GM12865 (cell line): ENCODE results near the gene ZMAT2.
"Not testable (repeated sequence)": the region's sequence is repeated elsewhere in the genome, so short reads cannot be mapped to it uniquely, and the experiment has no call there.

Experiments
- DNase-seq: peaks from one replicate; pipeline ENCODE4 v3.0.0; 2010; ENCODE audit warnings: low read depth
- H3K4me3 ChIP-seq: 2 replicates; pipeline ENCODE4 v1.5.1; 2011; ENCODE audit warnings: mild to moderate bottlenecking, low read depth, low read length, control low read depth
- TF ChIP-seq, protein P1 (sequence below): IDR thresholded peaks from 2 replicates; pipeline ENCODE4 v1.5.1; 2011; ENCODE audit warnings: low read length, control low read depth, low read depth, inconsistent platforms; ENCODE audit not compliant: insufficient read depth; ENCODE audit errors: missing control alignments

ZMAT2 gene

DNA sequence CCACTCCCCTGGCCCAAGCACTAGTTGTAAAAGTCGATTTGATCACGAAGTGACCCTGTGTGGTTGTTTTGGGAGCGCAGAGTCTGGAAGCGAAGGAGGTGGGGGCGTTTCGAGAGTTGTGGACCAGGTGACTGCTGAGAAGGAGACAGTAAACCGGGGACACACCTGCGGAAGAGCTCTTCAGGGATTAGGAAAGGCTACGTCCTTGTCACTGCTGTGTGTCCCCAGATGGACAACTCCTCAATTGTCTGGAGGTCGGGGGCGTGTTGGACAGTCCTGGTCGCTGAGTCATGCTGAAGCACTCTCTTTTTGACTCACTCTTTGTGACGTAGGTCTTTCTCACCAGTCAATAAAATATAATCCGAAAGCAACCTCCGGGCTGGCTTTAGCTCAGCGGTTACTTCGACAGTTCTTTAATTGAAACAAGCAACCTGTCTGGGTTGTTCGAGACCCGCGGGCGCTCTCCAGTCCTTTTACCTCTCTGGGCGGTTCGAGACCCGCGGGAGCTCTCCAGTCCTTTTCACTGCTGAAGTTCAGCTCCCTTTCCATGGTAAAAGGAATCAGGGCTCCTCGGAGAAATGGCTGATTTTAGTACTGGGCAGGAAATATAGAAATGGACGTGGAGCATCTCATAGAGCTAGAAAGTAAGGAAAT lies 10.8 kb downstream of the ZMAT2 start:
- TF ChIP-seq, protein P1, sequence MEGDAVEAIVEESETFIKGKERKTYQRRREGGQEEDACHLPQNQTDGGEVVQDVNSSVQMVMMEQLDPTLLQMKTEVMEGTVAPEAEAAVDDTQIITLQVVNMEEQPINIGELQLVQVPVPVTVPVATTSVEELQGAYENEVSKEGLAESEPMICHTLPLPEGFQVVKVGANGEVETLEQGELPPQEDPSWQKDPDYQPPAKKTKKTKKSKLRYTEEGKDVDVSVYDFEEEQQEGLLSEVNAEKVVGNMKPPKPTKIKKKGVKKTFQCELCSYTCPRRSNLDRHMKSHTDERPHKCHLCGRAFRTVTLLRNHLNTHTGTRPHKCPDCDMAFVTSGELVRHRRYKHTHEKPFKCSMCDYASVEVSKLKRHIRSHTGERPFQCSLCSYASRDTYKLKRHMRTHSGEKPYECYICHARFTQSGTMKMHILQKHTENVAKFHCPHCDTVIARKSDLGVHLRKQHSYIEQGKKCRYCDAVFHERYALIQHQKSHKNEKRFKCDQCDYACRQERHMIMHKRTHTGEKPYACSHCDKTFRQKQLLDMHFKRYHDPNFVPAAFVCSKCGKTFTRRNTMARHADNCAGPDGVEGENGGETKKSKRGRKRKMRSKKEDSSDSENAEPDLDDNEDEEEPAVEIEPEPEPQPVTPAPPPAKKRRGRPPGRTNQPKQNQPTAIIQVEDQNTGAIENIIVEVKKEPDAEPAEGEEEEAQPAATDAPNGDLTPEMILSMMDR: no peak
- H3K4me3 ChIP-seq: peak overlapping the region; percentile 89
- DNase-seq: peak; percentile 97

DNA sequence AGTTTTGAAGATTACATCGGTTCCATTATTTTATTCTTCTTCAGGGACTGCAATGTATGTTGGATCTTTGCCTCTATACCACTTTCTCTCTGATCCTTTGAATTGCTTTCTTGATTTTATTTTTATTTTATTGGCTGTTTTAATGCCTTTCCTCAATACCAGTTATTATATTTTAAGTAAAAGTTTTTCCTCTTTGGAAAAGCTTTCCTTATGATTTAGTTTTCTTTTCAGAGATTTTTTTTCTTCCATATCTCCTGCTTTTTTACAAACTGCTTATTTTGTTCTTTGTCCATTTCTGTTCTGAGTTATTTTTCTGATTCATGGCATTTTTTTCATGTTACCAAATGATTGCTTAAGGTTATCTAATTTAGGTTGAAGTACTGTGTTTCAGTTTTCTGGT lies 11.5 kb downstream of the ZMAT2 start:
- TF ChIP-seq, protein P1: no peak
- DNase-seq: no peak
- no peak overlapping the region for H3K4me3 ChIP-seq

DNA sequence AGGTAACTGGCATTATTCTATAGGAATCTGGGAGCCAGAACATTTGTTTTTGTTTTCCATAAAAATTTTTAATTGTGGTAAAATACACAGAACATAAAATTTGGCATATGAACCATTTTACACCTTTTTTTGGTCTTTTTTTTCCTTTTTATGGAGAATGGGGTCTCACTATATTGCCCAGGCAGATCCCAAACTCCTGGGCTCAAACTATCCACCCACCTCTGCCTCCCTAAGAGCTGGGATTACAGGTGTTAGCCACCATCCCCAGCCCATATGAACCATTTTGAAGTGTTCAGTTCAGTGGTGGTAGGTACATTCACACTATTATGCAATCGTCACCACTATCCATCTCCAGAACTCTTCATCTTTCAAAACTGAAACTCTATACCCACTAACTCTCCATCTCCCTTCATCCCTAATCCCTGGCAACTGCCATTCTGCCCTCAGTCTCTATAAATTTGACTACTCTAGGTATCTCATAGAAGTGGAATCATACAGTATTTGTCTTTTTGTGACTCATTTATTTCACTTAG lies 13.4 kb downstream of the ZMAT2 start:
- TF ChIP-seq, protein P1: no peak
- DNase-seq: no peak
- H3K4me3 ChIP-seq: no peak overlapping the region

DNA sequence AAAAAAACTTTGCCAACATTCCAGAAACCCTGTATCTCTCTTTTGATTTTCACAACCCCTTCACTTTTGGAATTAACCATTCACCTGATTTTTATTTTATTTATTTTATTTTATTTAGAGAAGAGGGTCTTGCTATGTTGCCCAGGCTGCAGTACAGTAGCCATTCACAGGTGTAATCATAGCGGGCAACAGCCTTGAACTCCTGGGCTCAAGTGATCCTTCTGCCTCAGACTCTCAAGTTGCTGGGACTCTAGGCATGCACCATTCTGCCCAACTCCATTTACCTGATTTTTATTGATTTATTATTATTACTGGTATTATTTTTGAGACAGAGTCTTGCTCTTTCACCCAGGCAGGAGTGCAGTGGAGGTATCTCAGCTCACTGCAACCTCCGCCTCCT lies 16.0 kb downstream of the ZMAT2 start:
- not testable (repeated sequence) for DNase-seq, H3K4me3 ChIP-seq

DNA sequence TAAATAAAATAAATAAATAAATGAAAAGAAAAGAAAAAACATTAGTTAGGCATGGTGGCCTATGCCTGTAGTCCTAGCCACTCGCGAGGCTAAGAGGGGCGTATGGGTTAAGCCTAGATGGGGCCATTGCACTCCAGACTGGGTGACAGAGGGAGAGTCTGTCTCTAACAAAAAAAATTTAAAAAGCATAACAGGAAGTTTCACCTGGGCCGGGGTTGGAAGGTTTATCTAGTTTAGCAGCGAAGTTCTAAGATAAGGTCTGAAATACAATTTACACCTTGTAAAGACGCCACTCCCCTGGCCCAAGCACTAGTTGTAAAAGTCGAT lies 18.0 kb downstream of the ZMAT2 start:
- no peak for DNase-seq
- TF ChIP-seq, protein P1: no peak
- no peak overlapping the region for H3K4me3 ChIP-seq

DNA sequence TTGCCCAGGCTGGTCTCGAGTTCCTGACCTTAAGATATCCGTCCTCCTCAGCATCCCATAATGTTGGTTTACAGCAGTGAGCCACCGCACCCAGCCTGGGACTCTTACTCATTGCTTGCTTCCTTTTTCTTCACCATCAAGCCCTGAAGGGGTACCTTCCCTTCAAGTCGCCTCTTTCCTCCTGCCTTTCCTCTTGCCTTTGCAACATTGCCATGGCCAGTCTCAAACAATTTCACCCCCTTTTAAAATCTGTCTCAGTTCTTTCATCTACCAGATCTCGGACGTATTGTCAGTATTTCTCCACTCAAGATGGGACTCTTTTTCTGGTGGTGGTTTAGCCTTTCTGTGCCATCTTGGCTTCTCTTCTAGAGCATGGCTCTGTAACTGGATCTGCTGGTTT lies 20.5 kb downstream of the ZMAT2 start:
- H3K4me3 ChIP-seq, DNase-seq: not testable (repeated sequence)

DNA sequence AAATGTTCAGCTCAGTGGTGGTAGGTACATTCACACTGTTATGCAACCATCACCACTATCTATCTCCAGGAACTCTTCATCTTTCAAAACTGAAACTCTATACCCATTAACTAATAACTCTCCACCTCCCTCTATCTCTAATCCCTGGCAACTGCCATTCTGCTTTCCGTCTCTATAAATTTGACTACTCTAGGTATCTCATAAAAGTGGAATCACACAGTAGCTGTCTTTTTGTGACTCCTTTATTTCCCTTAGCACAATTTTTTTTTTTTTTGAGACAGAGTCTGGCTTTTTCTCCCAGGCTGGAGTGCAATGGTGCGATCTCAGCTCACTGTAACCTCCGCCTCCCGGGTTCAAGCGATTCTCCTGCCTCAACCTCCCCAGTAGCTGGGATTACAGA lies 21.1 kb downstream of the ZMAT2 start:
- not testable (repeated sequence) for DNase-seq, H3K4me3 ChIP-seq

DNA sequence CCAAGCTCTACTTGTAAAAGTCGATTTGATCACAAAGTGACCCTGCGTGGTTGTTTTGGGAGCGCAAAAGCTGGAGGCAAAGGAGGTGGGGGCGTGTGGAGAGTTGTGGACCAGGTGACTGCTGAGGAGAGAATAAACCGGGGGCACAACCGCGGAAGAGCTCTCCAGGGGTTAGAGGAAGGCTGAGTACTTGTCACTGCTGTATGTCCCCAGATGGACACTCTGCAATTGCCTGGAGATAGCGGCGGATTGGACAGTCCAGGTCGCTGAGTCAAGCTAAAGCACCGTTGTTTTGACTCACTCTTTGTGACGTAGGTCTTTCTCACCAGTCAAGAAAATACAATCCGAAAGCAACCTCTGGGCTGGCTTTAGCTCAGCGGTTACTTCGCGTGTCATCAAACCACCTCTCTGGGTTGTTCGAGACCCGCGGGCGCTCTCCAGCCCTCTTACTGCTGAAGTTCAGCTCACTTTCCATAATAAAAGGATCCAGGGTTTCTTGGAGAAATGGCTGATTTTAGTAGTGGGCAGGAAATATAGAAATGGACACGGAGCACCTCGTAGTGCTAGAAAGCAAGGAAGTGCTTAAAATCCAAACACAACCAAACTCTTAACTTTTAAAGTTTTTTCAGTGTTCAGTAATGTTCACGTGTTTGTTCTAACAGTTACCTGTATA lies 25.7 kb downstream of the ZMAT2 start:
- TF ChIP-seq, protein P1: no peak
- peak; percentile 94 for DNase-seq

DNA sequence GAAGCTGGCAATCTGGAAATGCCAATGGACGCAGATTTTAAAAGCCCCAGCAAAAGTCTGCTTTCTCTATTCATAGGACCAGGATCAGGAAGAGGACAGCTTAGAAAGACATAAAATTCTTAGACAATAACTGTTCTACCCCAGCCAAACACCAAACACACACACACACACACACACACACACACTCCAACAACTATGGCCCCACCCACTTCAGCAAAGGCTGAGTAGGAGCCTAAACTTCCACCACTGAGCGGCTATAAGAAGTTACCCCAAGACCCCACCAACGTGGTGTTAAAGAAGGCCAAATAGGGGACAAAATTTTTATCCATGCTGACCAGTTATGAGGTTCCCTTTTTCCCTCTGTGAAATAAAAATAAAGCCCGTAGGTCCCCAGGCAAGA lies 32.9 kb downstream of the ZMAT2 start:
- TF ChIP-seq, protein P1: no peak
- H3K4me3 ChIP-seq: no peak overlapping the region
- no peak for DNase-seq

More for the DNA sequence above, 25.7 kb downstream of the ZMAT2 start:
- H3K4me3 ChIP-seq: peak overlapping the region; percentile 78
